ENCODE measurements around the gene IFI27.

IFI27 gene

GRCh38 chr14:94113073-94113472, 2.5 kb downstream of the IFI27 start:
- no peak for DNase-seq (ENCODE audit: low read depth)
- H3K4me3 ChIP-seq (ENCODE audit: low read depth, low read length), result no peak overlapping the region
- no peak for TF ChIP-seq CTCF (conservative IDR thresholded peaks at IDR 0.05; ENCODE audit: low read depth, low read length)

DNA sequence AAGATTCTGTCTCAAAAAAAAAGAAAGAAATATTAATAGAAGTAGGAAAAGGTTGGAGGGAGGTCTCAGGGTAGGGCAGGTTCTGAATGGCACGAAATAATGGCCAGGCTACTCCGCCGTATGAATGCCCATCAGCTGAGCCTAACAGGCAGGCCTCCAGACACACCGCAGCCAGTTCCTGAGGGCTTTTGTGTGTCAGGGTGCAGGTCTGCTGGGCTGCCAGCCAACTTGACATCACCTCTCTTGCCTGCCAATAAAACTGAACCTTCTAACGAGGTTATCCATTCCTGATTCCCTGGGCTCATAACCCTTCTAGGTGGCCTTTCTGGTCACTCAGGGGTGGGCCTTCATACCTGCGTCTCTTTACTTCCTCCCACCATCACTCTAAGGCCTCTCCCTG, 3.0 kb downstream of the IFI27 start:
- DNase-seq (ENCODE audit: low read depth), result peak; percentile 70
- H3K4me3 ChIP-seq (ENCODE audit: low read depth, low read length), result no peak overlapping the region
- TF ChIP-seq CTCF (conservative IDR thresholded peaks at IDR 0.05; ENCODE audit: low read depth, low read length), result no peak

DNA sequence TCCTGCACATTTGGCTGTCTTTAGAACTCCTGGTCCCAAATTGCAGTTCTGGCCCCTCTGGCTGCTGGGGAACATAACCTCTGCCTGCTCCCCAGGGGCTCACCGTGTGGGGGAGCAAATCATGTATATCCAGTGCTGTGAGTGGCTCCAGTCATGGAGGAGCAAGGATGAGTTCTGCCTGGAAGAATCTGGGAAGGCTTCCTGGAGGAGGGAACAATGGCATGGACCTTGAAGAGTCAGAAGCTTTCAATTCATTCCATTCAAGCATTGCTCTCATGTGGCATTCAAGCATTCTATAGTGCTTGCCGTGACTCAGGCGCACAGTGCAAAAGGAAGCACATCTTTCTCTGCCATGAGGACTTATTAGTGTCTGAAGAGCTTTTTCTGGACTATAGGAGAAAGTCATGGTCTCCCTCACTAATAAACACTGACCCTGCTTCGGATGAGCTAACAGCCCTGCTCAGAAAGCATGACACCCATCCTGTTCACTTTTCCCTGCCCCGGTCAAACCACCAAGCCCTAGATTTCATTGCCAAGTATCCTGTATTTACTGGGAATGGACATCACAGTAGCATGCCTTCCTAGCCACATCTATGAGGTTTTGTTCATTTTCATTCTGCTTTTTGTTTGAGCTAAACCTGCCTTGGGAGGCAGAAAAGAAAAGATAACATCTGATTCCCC, 3.5 kb downstream of the IFI27 start:
- DNase-seq (ENCODE audit: low read depth), result no peak
- no peak for TF ChIP-seq CTCF (conservative IDR thresholded peaks at IDR 0.05; ENCODE audit: low read depth, low read length)
- no peak overlapping the region for H3K4me3 ChIP-seq (ENCODE audit: low read depth, low read length)

GRCh38 chr14:94114589-94115057, 4.1 kb downstream of the IFI27 start:
- no peak overlapping the region for H3K4me3 ChIP-seq (ENCODE audit: low read depth, low read length)
- DNase-seq (ENCODE audit: low read depth), result no peak
- TF ChIP-seq CTCF (conservative IDR thresholded peaks at IDR 0.05; ENCODE audit: low read depth, low read length), result no peak

DNA sequence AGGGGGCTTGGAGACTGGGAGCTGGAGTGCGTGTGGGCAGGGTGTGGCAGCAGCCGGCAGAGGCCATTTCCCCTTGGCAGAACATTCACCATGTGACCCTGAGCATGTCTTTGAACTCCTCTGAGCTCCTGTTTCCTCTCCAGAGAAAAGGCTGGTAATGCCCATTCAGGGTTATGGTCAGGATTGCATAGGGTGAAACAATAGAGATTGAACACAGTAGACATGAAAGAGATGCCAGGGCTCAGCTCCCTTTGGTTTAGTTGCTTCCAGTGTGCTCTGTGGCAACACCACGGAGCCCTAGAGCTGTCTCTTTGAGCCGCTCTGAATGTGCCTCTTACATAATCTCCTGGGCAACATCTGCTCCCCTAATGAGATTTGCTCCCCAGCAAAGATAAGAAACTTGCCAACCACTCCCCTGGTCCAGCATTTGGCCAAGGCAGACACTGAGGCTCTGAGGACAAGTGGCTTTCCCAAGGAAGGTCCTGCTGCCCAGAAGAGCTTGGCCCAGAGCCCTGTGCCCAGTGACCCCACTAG, 4.6 kb downstream of the IFI27 start:
- TF ChIP-seq CTCF (conservative IDR thresholded peaks at IDR 0.05; ENCODE audit: low read depth, low read length), result no peak
- no peak overlapping the region for H3K4me3 ChIP-seq (ENCODE audit: low read depth, low read length)
- DNase-seq (ENCODE audit: low read depth), result no peak

DNA sequence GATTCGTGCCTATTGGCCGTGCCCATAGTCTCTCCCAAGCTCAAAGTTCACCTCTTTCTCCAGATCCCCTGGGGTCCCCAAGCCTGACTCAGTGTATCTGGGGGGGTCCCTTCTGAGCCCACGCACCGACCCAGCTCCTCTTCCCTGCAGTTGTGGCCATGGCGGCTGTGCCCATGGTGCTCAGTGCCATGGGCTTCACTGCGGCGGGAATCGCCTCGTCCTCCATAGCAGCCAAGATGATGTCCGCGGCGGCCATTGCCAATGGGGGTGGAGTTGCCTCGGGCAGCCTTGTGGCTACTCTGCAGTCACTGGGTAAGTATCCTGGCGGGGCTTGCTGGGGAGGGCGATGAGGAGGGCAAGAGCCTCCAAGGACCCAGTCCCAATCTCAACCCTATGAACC, 5.1 kb downstream of the IFI27 start:
- DNase-seq (ENCODE audit: low read depth), result no peak
- TF ChIP-seq CTCF (conservative IDR thresholded peaks at IDR 0.05; ENCODE audit: low read depth, low read length), result no peak
- no peak overlapping the region for H3K4me3 ChIP-seq (ENCODE audit: low read depth, low read length)

- DNase-seq (ENCODE audit: low read depth), result no peak
- TF ChIP-seq CTCF (conservative IDR thresholded peaks at IDR 0.05; ENCODE audit: low read depth, low read length), result no peak
Observed at GRCh38 chr14:94116701-94117100, 6.2 kb downstream of the IFI27 start.

More at GRCh38 chr14:94116701-94117100, 6.2 kb downstream of the IFI27 start:
- H3K4me3 ChIP-seq (ENCODE audit: low read depth, low read length), result no peak overlapping the region
